GM12878 (cell line): Measurements from ENCODE around the gene NUBPL.

Source experiments
- CHD2 ChIP-seq: IDR thresholded peaks from 2 replicates; pipeline ENCODE4 v1.6.1; 2011; ENCODE audit warnings: low read depth, low read length, improper control_type of control experiment, borderline replicate concordance
- NFYA ChIP-seq: IDR thresholded peaks from 2 replicates; pipeline ENCODE4 v1.6.1; 2011; ENCODE audit warnings: low read depth, mild to moderate bottlenecking, low read length, improper control_type of control experiment, borderline replicate concordance
- RELA ChIP-seq: fragments of 450-650 bp; IDR thresholded peaks from 2 replicates; pipeline ENCODE4 v1.8.0; 2014; ENCODE audit warnings: borderline replicate concordance; ENCODE audit not compliant: partially characterized antibody
- YY1 ChIP-seq: IDR thresholded peaks from 2 replicates; pipeline ENCODE4 v1.6.1; 2011; ENCODE audit warnings: low read depth, mild to moderate bottlenecking, low read length
- TF ChIP-seq, protein P1 (sequence below): IDR thresholded peaks from 2 replicates; pipeline ENCODE4 v1.6.1; 2011; ENCODE audit warnings: low read depth, low read length, improper control_type of control experiment, borderline replicate concordance
- TF ChIP-seq, protein P2 (sequence below), 3 experiments: IDR thresholded peaks in 2 of 3; conservative IDR thresholded peaks in 1 of 3; 2 replicates each; pipeline ENCODE4 v1.5.1; 2011; ENCODE audit warnings: low read depth in 3 of 3, low read length in 3 of 3, mild to moderate bottlenecking in 3 of 3, control low read depth in 2 of 3, moderate library complexity in 2 of 3, inconsistent platforms in 1 of 3, mixed read lengths in 1 of 3; ENCODE audit not compliant: control insufficient read depth in 2 of 3, insufficient read depth in 1 of 3; ENCODE audit errors: extremely low read depth in 1 of 3

DNA sequence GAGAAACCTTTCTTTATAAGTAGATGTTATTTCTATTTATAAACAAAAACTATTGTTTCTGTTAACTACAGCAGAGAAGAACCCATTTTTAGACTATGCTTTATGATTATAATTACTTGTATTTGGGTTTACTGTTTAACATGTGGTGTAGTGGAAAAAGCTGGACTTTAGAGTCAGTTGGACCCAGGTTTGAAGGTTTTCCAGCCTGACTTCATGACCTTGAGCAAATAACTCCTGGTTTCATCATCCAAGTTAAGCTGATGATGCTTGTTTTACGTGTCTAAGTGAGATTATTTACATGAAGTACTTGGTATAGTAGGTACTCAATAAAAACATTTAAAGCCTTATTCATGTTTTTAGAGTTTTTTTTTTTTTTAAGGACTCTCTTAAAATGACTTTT lies 294.1 kb downstream of the NUBPL start:
- TF ChIP-seq YY1 (no peak), RELA (no peak), CHD2 (no peak), NFYA (no peak)
- TF ChIP-seq, protein P1, sequence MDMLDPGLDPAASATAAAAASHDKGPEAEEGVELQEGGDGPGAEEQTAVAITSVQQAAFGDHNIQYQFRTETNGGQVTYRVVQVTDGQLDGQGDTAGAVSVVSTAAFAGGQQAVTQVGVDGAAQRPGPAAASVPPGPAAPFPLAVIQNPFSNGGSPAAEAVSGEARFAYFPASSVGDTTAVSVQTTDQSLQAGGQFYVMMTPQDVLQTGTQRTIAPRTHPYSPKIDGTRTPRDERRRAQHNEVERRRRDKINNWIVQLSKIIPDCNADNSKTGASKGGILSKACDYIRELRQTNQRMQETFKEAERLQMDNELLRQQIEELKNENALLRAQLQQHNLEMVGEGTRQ, result no peak
- TF ChIP-seq, protein P2, sequence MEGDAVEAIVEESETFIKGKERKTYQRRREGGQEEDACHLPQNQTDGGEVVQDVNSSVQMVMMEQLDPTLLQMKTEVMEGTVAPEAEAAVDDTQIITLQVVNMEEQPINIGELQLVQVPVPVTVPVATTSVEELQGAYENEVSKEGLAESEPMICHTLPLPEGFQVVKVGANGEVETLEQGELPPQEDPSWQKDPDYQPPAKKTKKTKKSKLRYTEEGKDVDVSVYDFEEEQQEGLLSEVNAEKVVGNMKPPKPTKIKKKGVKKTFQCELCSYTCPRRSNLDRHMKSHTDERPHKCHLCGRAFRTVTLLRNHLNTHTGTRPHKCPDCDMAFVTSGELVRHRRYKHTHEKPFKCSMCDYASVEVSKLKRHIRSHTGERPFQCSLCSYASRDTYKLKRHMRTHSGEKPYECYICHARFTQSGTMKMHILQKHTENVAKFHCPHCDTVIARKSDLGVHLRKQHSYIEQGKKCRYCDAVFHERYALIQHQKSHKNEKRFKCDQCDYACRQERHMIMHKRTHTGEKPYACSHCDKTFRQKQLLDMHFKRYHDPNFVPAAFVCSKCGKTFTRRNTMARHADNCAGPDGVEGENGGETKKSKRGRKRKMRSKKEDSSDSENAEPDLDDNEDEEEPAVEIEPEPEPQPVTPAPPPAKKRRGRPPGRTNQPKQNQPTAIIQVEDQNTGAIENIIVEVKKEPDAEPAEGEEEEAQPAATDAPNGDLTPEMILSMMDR (IDR thresholded peaks at IDR 0.05 in 2 of 3, conservative IDR thresholded peaks at IDR 0.05 in 1 of 3; ENCODE audit: control insufficient read depth in 2 of 3, extremely low read depth in 1 of 3, insufficient read depth in 1 of 3, low read depth in 3 of 3, low read length in 3 of 3), result no peak
